Islet of Langerhans (tissue), 1 donor: ENCODE measurements around the gene RUNX2.
"Not testable (repeated sequence)": the region's sequence is repeated elsewhere in the genome, so short reads cannot be mapped to it uniquely, and the experiment has no call there.

Experiments
- FAIRE-seq: peaks from one replicate; lab custom pipeline; 2011; peaks lifted over from hg19 to GRCh38; lab: Jason Lieb, UNC

The RUNX2 gene

GRCh38 chr6:45327956-45328522 lies at the start of gene RUNX2:
Gene RUNX2, plus strand, starts transcription at chr6:45328330. Its CDS starts 397 bp downstream, at chr6:45328727.
- no peak for FAIRE-seq

GRCh38 chr6:45278367-45278766 lies 49.8 kb upstream of the RUNX2 start:
- peak; percentile 17 for FAIRE-seq

- not testable (repeated sequence) for FAIRE-seq
Observed at GRCh38 chr6:45286707-45287106, 41.4 kb upstream of the RUNX2 start.

- FAIRE-seq = no peak
Observed at GRCh38 chr6:45289751-45290514, 38.2 kb upstream of the RUNX2 start.

- no peak for FAIRE-seq
Observed at GRCh38 chr6:45293306-45293705, 34.8 kb upstream of the RUNX2 start.

GRCh38 chr6:45294065-45294701 lies 33.9 kb upstream of the RUNX2 start:
- FAIRE-seq = not testable (repeated sequence)

- FAIRE-seq = no peak
Observed at GRCh38 chr6:45297320-45297719, 30.8 kb upstream of the RUNX2 start.

GRCh38 chr6:45299096-45299581 lies 29.0 kb upstream of the RUNX2 start:
- FAIRE-seq = no peak

GRCh38 chr6:45300736-45301135 lies 27.4 kb upstream of the RUNX2 start:
- no peak for FAIRE-seq

GRCh38 chr6:45301348-45302142 lies 26.6 kb upstream of the RUNX2 start:
- FAIRE-seq = no peak

- no peak for FAIRE-seq
Observed at GRCh38 chr6:45302832-45303231, 25.3 kb upstream of the RUNX2 start.

- no peak for FAIRE-seq
Observed at GRCh38 chr6:45305546-45305945, 22.6 kb upstream of the RUNX2 start.

GRCh38 chr6:45310118-45310788 lies 17.9 kb upstream of the RUNX2 start:
- no peak for FAIRE-seq

GRCh38 chr6:45314146-45314545 lies 14.0 kb upstream of the RUNX2 start:
- no peak for FAIRE-seq

- FAIRE-seq = no peak
Observed at GRCh38 chr6:45320349-45320748, 7.8 kb upstream of the RUNX2 start.

- FAIRE-seq = no peak
Observed at GRCh38 chr6:45323656-45324224, 4.4 kb upstream of the RUNX2 start.

GRCh38 chr6:45326698-45327417 lies 1.3 kb upstream of the RUNX2 start:
- FAIRE-seq = no peak

GRCh38 chr6:45328523-45328922 lies 393 bp downstream of the RUNX2 start:
- no peak for FAIRE-seq

- no peak for FAIRE-seq
Observed at GRCh38 chr6:45344900-45345299, 16.8 kb downstream of the RUNX2 start.

- no peak for FAIRE-seq
Observed at GRCh38 chr6:45350186-45350710, 22.1 kb downstream of the RUNX2 start.

- no peak for FAIRE-seq
Observed at GRCh38 chr6:45351076-45351475, 22.9 kb downstream of the RUNX2 start.
